Glutamatergic neuron (in vitro differentiated cells): ENCODE data around the gene ME3. TPM values are rescaled to one million over a fixed set of nuclear protein-coding genes. Genes with fewer than 3 reads are reported as not detected.

Experiments
- DNase-seq: peaks from one replicate; pipeline ENCODE4 v3.0.0; 2022
- H3K27ac Mint-ChIP-seq: one replicate; pipeline ENCODE4 v1.8.0; 2020; ENCODE audit warnings: mild to moderate bottlenecking, mixed read lengths, inconsistent platforms; ENCODE audit not compliant: unreplicated experiment
- H3K27me3 Mint-ChIP-seq: one replicate; pipeline ENCODE4 v1.8.0; 2020; ENCODE audit warnings: mild to moderate bottlenecking, moderate library complexity, mixed read lengths, inconsistent platforms; ENCODE audit not compliant: unreplicated experiment
- H3K36me3 Mint-ChIP-seq: one replicate; pipeline ENCODE4 v1.8.0; 2020; ENCODE audit warnings: mild to moderate bottlenecking, mixed read lengths, inconsistent platforms; ENCODE audit not compliant: unreplicated experiment
- H3K4me1 Mint-ChIP-seq: one replicate; pipeline ENCODE4 v1.8.0; 2020; ENCODE audit warnings: mild to moderate bottlenecking, low read depth, mixed read lengths, inconsistent platforms; ENCODE audit not compliant: unreplicated experiment
- H3K4me3 Mint-ChIP-seq: one replicate; pipeline ENCODE4 v1.8.0; 2020; ENCODE audit warnings: mild to moderate bottlenecking, mixed read lengths, inconsistent platforms; ENCODE audit not compliant: unreplicated experiment
- H3K9me3 Mint-ChIP-seq: one replicate; pipeline ENCODE4 v1.8.0; 2020; ENCODE audit warnings: mild to moderate bottlenecking, moderate library complexity, mixed read lengths, inconsistent platforms; ENCODE audit not compliant: unreplicated experiment
- total RNA-seq: library from RNA; stranded (reverse); fragmentation: NEBNext Ultra II Directional; extraction: Animal tissue kit (Norgen Biotek cat#: 25700); gene quantifications from one replicate; pipeline ENCODE4 v1.2.1, GENCODE V29; 2021; ENCODE audit not compliant: unreplicated experiment
- TF ChIP-seq, protein P1 (sequence below): fragments of 200-600 bp; sonication (generic); IDR thresholded peaks from one replicate; pipeline ENCODE4 v1.5.0; 2021; ENCODE audit not compliant: partially characterized antibody, unreplicated experiment

The ME3 gene
- total RNA-seq, 1 donor from 2014 or later: 12.4 TPM

DNA sequence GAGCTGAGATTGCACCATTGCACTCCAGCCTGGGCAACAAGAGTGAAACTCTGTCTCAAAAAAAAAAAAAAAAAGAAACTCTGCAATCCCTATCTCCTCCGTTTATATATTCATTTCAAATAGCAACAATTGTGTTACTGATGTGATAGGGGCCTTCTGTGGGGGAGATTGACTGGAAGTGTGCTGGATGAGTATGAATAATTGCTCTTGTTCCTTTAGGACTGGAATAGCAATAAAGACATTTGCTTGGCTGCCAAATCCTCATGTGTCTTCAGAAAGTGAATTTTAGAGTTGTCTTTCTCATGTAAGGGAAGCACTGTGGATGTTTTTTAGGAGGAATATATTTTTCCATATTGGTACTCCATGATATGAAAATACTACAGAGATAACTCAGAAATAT is 21.1 kb upstream of the ME3 start:
- no peak overlapping the region for H3K27ac Mint-ChIP-seq
- H3K36me3 Mint-ChIP-seq: no peaks in the 10 kb centered on the region
- no peak overlapping the region for H3K4me3 Mint-ChIP-seq
- H3K9me3 Mint-ChIP-seq: no peaks in the 10 kb centered on the region
- no peaks in the 10 kb centered on the region for H3K27me3 Mint-ChIP-seq
- H3K4me1 Mint-ChIP-seq: no peaks in the 10 kb centered on the region
- TF ChIP-seq, protein P1, sequence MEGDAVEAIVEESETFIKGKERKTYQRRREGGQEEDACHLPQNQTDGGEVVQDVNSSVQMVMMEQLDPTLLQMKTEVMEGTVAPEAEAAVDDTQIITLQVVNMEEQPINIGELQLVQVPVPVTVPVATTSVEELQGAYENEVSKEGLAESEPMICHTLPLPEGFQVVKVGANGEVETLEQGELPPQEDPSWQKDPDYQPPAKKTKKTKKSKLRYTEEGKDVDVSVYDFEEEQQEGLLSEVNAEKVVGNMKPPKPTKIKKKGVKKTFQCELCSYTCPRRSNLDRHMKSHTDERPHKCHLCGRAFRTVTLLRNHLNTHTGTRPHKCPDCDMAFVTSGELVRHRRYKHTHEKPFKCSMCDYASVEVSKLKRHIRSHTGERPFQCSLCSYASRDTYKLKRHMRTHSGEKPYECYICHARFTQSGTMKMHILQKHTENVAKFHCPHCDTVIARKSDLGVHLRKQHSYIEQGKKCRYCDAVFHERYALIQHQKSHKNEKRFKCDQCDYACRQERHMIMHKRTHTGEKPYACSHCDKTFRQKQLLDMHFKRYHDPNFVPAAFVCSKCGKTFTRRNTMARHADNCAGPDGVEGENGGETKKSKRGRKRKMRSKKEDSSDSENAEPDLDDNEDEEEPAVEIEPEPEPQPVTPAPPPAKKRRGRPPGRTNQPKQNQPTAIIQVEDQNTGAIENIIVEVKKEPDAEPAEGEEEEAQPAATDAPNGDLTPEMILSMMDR: no peak
- DNase-seq: no peak

DNA sequence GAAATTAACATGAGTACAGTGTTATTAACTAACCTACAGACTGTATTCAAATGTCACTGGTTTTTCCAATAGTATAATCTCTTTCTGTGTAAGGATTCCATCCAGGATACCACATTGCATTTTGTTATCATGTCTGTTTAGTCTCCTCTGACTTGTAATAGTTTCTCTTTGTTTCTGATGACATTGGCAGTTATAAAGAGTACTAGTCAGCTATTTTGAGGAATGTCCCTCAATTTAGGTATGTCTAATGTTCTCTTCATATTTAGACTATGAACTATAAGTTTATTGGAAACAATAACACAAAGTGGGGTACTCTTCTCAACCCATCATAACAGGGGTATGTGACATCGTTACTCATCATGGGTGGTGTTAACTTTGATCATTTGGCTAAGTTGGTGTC is 20.3 kb upstream of the ME3 start:
- no peaks in the 10 kb centered on the region for H3K9me3 Mint-ChIP-seq

DNA sequence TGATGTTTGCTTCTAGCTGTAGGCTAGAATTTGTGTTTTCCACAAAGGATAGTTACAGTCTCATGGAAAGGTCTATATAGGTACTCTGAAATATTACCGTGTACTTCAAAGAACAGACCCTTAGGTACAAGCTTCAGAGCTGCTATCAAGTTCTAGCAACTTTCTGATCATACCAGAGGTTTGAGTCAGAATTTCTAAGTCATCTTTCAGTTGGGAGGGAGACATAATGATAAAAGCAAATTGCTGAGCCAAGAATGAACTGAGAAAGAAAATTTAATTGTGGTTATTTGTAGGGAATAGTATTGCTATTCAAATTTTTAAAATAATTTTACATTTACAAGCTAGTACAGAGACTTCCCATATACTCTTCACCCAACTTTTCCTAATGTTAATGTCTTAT is 19.9 kb upstream of the ME3 start:
- Mint-ChIP-seq H3K27ac (no peak overlapping the region), H3K9me3 (no peaks in the 10 kb centered on the region), H3K27me3 (no peaks in the 10 kb centered on the region), H3K36me3 (no peaks in the 10 kb centered on the region), H3K4me3 (no peak overlapping the region), H3K4me1 (no peaks in the 10 kb centered on the region)
- TF ChIP-seq, protein P1: no peak
- DNase-seq: no peak

More for the DNA sequence above, 20.3 kb upstream of the ME3 start:
- no peak overlapping the region for H3K27ac Mint-ChIP-seq
- H3K27me3 Mint-ChIP-seq: no peaks in the 10 kb centered on the region
- no peaks in the 10 kb centered on the region for H3K36me3 Mint-ChIP-seq
- no peak overlapping the region for H3K4me3 Mint-ChIP-seq
- TF ChIP-seq, protein P1: no peak
- no peaks in the 10 kb centered on the region for H3K4me1 Mint-ChIP-seq
- DNase-seq: no peak

DNA sequence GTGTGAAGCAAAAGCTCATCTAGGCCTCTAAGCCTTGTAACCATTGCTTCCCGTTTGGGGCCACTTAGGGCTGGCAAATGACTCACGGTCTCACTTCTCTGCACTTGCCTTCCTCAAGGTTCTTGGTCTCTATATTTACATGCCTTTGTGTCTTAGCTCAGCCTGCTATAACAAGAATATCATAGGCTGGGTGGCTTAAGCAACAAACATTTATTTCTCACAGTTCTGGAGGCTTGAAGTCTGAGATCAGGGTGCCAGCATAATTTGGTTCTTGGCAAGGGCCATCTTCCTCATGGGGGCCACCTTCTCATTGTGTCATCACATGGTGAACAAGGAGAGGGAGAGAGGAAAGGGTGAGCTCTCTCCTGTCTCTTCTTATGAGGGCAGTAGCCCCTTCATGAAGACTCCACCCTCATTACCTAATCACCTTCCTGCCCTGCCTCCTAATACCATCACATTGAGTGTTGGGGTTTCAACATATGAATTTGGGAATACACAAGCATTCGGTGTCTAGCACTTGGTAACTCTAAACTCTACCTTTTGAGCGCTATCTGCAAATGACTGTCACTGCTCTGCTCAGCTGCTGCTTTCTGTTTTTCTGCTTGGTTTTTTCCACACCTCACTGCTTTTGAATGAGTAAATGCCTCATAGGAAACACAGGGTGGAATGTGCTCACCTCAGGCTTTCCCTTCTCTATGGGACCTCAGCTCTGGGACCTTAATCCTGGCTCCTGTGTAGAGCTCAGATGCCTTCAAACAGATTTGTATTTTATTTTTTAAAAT is 16.2 kb upstream of the ME3 start:
- DNase-seq: no peak
- Mint-ChIP-seq H3K27me3 (no peaks in the 10 kb centered on the region), H3K4me1 (no peaks in the 10 kb centered on the region), H3K4me3 (no peak overlapping the region), H3K36me3 (no peaks in the 10 kb centered on the region), H3K27ac (no peak overlapping the region), H3K9me3 (no peaks in the 10 kb centered on the region)
- TF ChIP-seq, protein P1: no peak

DNA sequence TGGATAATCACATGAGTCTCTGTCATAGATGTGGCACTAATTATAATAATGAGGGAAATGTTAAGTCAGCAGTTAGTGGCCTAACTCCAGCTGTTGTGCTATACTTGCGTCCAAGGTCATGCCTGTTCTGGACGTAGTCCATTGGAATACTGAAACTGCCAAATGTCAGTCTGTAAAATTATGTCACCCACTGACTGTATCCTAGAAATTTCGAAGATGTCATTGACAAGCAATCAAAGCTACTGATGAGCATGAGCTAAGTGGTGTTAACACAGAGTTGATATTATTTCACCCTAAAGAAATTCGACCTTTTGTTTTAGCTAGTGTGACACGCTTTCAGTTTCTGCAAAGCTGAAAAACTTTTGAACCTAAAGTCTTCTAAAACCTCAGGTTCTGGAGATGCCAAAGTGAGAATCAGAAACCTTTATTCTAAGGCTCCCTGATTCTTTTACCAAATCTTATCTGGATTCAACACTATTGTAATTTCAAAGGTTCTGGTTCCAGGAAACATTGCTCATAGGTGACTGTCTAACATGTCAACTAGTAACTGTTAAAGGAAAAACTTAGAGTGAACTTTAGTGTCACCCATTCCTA is 14.9 kb upstream of the ME3 start:
- DNase-seq: no peak
- H3K36me3 Mint-ChIP-seq: no peaks in the 10 kb centered on the region
- no peaks in the 10 kb centered on the region for H3K4me1 Mint-ChIP-seq
- H3K27ac Mint-ChIP-seq: no peak overlapping the region
- TF ChIP-seq, protein P1: no peak
- no peaks in the 10 kb centered on the region for H3K9me3 Mint-ChIP-seq
- H3K27me3 Mint-ChIP-seq: no peaks in the 10 kb centered on the region
- no peak overlapping the region for H3K4me3 Mint-ChIP-seq
